ENCODE data around the gene BRIX1. TPM values are rescaled to one million over a fixed set of nuclear protein-coding genes. Genes with fewer than 3 reads are reported as not detected.

Gene BRIX1
- total RNA-seq, 6 experiments from 2014 or later: 4.9 to 9.4 (median 8.1) TPM

GRCh38 chr5:34932947-34933346, 17.4 kb downstream of the BRIX1 start:
- H3K36me3 ChIP-seq: peaks cover 0 to 25% (median 9%) of the 10 kb centered on the region in 4 donors
- no peak for TF ChIP-seq CTCF (IDR thresholded peaks at IDR 0.05)
- TF ChIP-seq POLR2A (IDR thresholded peaks at IDR 0.05): no peak
- ATAC-seq (no peak), DNase-seq (no peak)
- H3K4me3 ChIP-seq: no peak overlapping the region
- H3K27me3 ChIP-seq: no peaks in the 10 kb centered on the region
- WGBS (ENCODE audit: insufficient coverage, low coverage, low lambda C conversion rate, missing lambda C conversion rate): 100% methylated on average over 2 of the region's 2 CpGs
- no peaks in the 10 kb centered on the region for H3K9me3 ChIP-seq
- H3K4me1 ChIP-seq: peaks cover 0 to 17% (median 8%) of the 10 kb centered on the region in 4 donors
- H3K27ac ChIP-seq: no peak overlapping the region
- intact Hi-C loops (cut with DNase I): no loop called here

GRCh38 chr5:34941936-34942335, 26.4 kb downstream of the BRIX1 start:
- Histone ChIP-seq H3K4me1 (no peaks in the 10 kb centered on the region), H3K27ac (no peak overlapping the region), H3K27me3 (no peaks in the 10 kb centered on the region), H3K4me3 (no peak overlapping the region), H3K9me3 (no peaks in the 10 kb centered on the region), H3K36me3 (peaks cover 0 to 77% (median 23%) of the 10 kb centered on the region in 4 donors)
- DNase-seq: no peak
- WGBS (ENCODE audit: insufficient coverage, low coverage, low lambda C conversion rate, missing lambda C conversion rate): 59% methylated on average over 2 of the region's 3 CpGs
- intact Hi-C loops (cut with DNase I): no loop called here
- no peak for TF ChIP-seq POLR2A (IDR thresholded peaks at IDR 0.05)
- no peak for TF ChIP-seq CTCF (IDR thresholded peaks at IDR 0.05)
- ATAC-seq: no peak

- Histone ChIP-seq H3K36me3 (peaks cover 0 to 58% (median 10%) of the 10 kb centered on the region in 4 donors), H3K4me1 (no peaks in the 10 kb centered on the region), H3K27ac (no peak overlapping the region), H3K9me3 (no peaks in the 10 kb centered on the region), H3K4me3 (no peak overlapping the region), H3K27me3 (no peaks in the 10 kb centered on the region)
- ATAC-seq (no peak), DNase-seq (no peak)
- TF ChIP-seq CTCF (IDR thresholded peaks at IDR 0.05) (no peak), POLR2A (IDR thresholded peaks at IDR 0.05) (no peak)
- 94% methylated on average over 2 of the region's 2 CpGs for WGBS (ENCODE audit: insufficient coverage, low coverage, low lambda C conversion rate, missing lambda C conversion rate)
- intact Hi-C loops (cut with DNase I): no loop called here
Measured at GRCh38 chr5:34944044-34944443, 28.5 kb downstream of the BRIX1 start.

- no peak for TF ChIP-seq CTCF (IDR thresholded peaks at IDR 0.05)
- no peak for TF ChIP-seq POLR2A (IDR thresholded peaks at IDR 0.05)
- ATAC-seq (no peak), DNase-seq (no peak)
- no peak overlapping the region for H3K27ac ChIP-seq
- H3K9me3 ChIP-seq: no peaks in the 10 kb centered on the region
- WGBS (ENCODE audit: insufficient coverage, low coverage, low lambda C conversion rate, missing lambda C conversion rate): 84% methylated on average over 11 of the region's 11 CpGs
- peaks cover 0 to 61% (median 9%) of the 10 kb centered on the region in 4 donors for H3K36me3 ChIP-seq
- no peaks in the 10 kb centered on the region for H3K4me1 ChIP-seq
- no peak overlapping the region for H3K4me3 ChIP-seq
- H3K27me3 ChIP-seq: no peaks in the 10 kb centered on the region
- intact Hi-C loops (cut with DNase I): no loop called here
Measured at GRCh38 chr5:34944460-34945047, 29.0 kb downstream of the BRIX1 start.
